ENCODE results near the gene ATP8B4.

Gene ATP8B4

GRCh38 chr15:49875392-49875791, 243.6 kb downstream of the ATP8B4 start:
- no peaks in the 10 kb centered on the region for H3K36me3 ChIP-seq (ENCODE audit: insufficient read depth)
- no peak overlapping the region for H3K4me3 ChIP-seq (IDR thresholded peaks at IDR 0.05; ENCODE audit: insufficient read depth, low read depth, low read length)
- H3K27me3 ChIP-seq (ENCODE audit: insufficient read depth, low read depth), result no peaks in the 10 kb centered on the region
- no peaks in the 10 kb centered on the region for H3K4me1 ChIP-seq (ENCODE audit: low read depth, poor library complexity, severe bottlenecking)
- H2AFZ ChIP-seq (ENCODE audit: low read depth), result no peak overlapping the region
- no peak overlapping the region for H3K27ac ChIP-seq
- TF ChIP-seq CTCF (conservative IDR thresholded peaks at IDR 0.05; ENCODE audit: low read depth, low read length), result no peak
- no peaks in the 10 kb centered on the region for H3K79me2 ChIP-seq (ENCODE audit: insufficient read depth, low read depth)
- H4K20me1 ChIP-seq (ENCODE audit: insufficient read depth), result no peaks in the 10 kb centered on the region
- H3K9ac ChIP-seq, result no peak overlapping the region
- H3K4me2 ChIP-seq, result no peak overlapping the region

- H3K4me2 ChIP-seq, result no peak overlapping the region
- H3K4me1 ChIP-seq (ENCODE audit: low read depth, poor library complexity, severe bottlenecking), result no peaks in the 10 kb centered on the region
- no peak overlapping the region for H2AFZ ChIP-seq (ENCODE audit: low read depth)
- H3K27me3 ChIP-seq (ENCODE audit: insufficient read depth, low read depth), result no peaks in the 10 kb centered on the region
- no peaks in the 10 kb centered on the region for H4K20me1 ChIP-seq (ENCODE audit: insufficient read depth)
- no peak overlapping the region for H3K9ac ChIP-seq
- H3K79me2 ChIP-seq (ENCODE audit: insufficient read depth, low read depth), result no peaks in the 10 kb centered on the region
- TF ChIP-seq CTCF (conservative IDR thresholded peaks at IDR 0.05; ENCODE audit: low read depth, low read length), result no peak
- no peak overlapping the region for H3K27ac ChIP-seq
- H3K4me3 ChIP-seq (IDR thresholded peaks at IDR 0.05; ENCODE audit: insufficient read depth, low read depth, low read length), result no peak overlapping the region
- no peaks in the 10 kb centered on the region for H3K36me3 ChIP-seq (ENCODE audit: insufficient read depth)
Measured at GRCh38 chr15:49870472-49870871, 248.6 kb downstream of the ATP8B4 start.

- H3K4me1 ChIP-seq (ENCODE audit: low read depth, poor library complexity, severe bottlenecking), result no peaks in the 10 kb centered on the region
- no peak overlapping the region for H3K4me2 ChIP-seq
- H4K20me1 ChIP-seq (ENCODE audit: insufficient read depth), result no peaks in the 10 kb centered on the region
Measured at GRCh38 chr15:49868348-49868747, 250.7 kb downstream of the ATP8B4 start.

GRCh38 chr15:49865925-49866757, 252.9 kb downstream of the ATP8B4 start:
- Histone ChIP-seq H3K4me2 (no peak overlapping the region), H3K27me3 (ENCODE audit: insufficient read depth, low read depth) (no peaks in the 10 kb centered on the region), H3K4me3 (IDR thresholded peaks at IDR 0.05; ENCODE audit: insufficient read depth, low read depth, low read length) (no peak overlapping the region), H3K36me3 (ENCODE audit: insufficient read depth) (no peaks in the 10 kb centered on the region), H3K79me2 (ENCODE audit: insufficient read depth, low read depth) (no peaks in the 10 kb centered on the region), H2AFZ (ENCODE audit: low read depth) (no peak overlapping the region), H3K27ac (no peak overlapping the region), H3K9ac (no peak overlapping the region), H4K20me1 (ENCODE audit: insufficient read depth) (no peaks in the 10 kb centered on the region), H3K4me1 (ENCODE audit: low read depth, poor library complexity, severe bottlenecking) (no peaks in the 10 kb centered on the region)
- TF ChIP-seq CTCF (conservative IDR thresholded peaks at IDR 0.05; ENCODE audit: low read depth, low read length), result no peak

More at GRCh38 chr15:49868348-49868747, 250.7 kb downstream of the ATP8B4 start:
- no peak overlapping the region for H3K9ac ChIP-seq
- no peak overlapping the region for H3K4me3 ChIP-seq (IDR thresholded peaks at IDR 0.05; ENCODE audit: insufficient read depth, low read depth, low read length)
- H3K27ac ChIP-seq, result no peak overlapping the region
- H2AFZ ChIP-seq (ENCODE audit: low read depth), result no peak overlapping the region
- no peaks in the 10 kb centered on the region for H3K79me2 ChIP-seq (ENCODE audit: insufficient read depth, low read depth)
- no peaks in the 10 kb centered on the region for H3K27me3 ChIP-seq (ENCODE audit: insufficient read depth, low read depth)
- H3K36me3 ChIP-seq (ENCODE audit: insufficient read depth), result no peaks in the 10 kb centered on the region
- no peak for TF ChIP-seq CTCF (conservative IDR thresholded peaks at IDR 0.05; ENCODE audit: low read depth, low read length)

Data from KMS-11 (cell line).